CD4-positive, alpha-beta T cell treated with Interleukin-2 at 100 ng/mL for 4 hours (primary cell): ENCODE measurements around the gene TST.
"Not testable (repeated sequence)": the region's sequence is repeated elsewhere in the genome, so short reads cannot be mapped to it uniquely, and the experiment has no call there.

Experiments
- DNase-seq: peaks from one replicate; pipeline ENCODE4 v3.0.0-alpha.2; 2020; ENCODE audit warnings: low spot score

TST gene

DNA sequence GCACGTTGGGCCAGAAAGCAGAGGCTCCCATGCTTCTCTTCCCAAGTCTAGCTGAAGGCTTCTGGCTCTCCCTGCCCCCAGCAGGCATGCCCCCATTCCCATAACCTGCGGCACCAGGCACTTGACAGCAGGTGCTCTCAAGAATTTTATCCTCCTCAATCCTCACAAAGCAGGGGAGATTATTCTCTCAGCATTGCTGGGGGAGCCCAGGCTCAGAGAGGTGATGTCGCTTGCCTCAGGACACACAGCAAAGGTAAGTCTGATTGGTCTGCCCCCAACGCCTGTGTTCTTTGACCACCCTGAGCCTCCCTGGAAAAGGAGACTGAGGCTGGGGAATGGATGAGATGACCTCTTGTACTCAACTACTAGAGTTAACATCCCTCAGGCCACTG is 4.8 kb downstream of the TST start:
- no peak for DNase-seq

DNA sequence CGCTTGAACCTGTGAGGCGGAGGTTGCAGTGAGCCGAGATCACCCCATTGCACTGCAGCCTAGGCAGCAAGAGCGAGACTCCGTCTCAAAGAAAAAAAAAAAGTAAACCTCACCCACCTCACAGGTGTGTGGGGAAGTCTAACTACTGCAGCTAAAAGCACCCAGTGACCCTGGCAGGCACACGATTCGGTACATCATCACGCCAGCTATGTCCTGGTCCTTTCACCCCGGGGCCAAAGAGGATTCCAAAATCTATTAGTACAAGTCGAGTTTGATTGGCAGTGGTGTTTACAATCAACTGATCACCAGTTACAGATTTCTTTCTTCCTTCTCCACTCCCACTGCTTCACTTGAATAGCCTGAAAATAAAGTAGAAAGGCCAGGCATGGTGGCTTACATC is 6.3 kb downstream of the TST start:
- DNase-seq, result no peak

DNA sequence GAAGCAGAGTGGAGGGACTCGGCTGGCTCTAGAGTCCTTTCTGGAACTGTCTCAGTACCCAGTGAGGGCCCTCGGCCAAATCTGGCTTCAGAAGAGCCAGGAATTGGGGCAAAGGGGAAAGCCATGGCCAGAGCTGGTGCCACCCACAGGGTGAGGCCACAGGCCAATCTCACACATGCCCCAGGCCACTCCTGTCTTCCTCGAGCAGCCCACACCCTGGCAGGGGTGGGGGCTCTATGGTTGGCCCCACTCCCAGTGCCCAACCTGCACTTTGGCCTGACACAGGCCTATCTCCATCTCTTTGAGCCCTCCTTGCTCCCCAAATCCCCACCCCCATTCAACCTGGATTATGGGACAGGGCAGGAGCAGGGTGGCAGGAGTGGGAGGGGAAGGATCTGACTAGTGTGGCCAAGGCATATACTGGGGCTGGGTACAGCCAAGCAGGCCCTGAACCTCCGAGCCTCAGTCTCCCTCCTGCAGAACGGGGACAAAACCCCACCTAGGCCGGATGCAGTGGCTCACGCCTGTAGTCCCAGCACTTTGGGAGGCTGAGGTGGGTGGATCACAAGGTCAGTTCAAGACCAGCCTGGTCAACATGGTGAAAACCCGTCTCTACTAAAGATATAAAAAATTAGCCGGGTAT is 6.9 kb downstream of the TST start:
- DNase-seq, result no peak

DNA sequence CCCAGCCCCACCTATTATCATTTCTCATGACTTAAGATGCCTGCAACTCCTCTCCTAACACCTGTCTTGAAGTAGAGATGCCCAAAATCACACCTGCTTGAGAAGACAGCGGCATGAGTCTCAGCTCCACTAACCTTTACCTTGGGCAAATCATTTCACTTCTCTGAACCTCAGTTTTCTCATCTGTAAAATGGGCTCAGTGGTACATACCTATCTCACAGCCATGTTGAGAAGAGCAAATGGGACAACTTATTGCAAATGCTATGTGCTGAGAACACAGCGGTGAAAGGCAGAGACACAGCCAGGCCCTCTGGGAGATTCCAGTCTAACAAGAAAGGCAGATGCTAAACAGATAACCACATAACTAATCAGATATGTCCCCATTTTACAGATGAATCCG is 7.8 kb downstream of the TST start:
- no peak for DNase-seq

DNA sequence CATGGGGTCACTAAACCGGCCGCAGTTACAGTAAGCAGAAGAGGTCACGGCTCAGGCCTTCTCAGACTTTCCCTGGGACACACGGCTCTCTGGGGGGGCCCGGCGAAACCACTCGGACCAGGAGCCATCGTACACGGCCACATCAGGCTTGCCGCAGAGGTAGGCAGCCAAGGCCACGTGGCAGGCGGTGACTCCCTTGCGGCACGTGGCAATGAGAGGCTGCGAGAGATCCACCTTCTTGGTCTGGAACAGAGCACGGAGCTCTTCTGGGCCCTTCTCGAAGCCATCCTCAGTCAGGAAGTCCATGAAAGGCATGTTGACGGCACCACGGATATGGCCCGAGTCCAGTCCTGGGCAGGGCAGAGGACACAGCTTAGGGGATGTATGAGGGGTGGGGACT is 8.3 kb downstream of the TST start:
- no peak for DNase-seq

DNA sequence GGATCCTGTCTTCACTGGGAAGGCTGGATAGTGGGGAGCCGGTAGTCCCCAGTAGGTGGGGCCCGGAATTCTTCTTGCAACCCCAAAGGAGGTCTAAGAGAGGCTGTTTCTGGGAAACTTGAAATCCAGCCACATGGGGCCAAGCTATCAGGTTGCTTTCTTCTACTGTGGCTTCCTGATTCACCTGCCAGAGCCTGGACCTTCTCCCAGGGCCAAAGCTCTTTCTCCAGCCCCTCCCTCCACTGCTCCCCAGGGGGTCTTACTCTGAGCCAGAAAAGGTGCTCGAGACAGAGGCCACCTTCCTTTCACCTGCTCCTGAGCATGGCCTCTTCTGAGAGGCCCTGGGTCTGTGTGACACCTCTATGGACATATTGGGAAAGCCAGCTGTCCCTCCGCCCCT is 9.1 kb downstream of the TST start:
- DNase-seq, result no peak

DNA sequence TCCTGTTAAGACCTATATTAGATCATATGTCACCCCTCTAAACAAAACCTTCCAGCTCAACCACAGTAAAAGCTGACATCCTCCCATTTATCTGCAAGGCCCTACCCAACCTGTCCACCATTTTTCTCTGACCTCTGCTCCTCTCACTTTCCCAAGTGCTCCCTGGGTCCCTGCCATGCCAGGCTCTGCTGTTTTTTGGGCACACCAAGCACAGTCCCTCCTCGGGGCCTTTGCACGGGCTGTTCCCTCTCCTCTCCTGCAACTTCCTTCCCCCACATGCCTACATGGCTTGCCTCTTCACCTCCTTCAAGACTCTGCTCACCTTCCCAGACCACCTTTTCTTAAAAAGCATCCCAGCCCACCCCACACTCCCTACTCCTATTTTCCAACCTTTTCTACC is 9.8 kb downstream of the TST start:
- DNase-seq, result no peak

DNA sequence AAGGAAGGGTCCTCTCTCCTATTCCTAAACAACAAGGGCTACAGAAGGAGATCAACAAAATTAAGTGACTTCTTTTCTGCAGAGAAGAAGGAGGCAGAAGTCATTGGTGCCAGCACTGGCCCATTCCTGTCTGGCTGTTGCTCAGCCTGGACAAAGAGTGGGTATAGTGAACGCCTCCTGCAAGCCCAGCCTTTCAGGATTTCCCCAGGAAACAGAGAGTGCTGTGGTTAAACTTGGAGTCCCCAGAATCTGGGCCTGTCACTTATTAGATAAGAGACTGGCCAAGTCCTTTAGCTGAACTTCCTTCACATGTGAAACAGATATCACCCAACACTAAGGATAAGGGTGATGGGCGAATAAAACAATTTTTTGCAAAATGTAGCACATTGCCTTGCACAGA is 10.9 kb downstream of the TST start:
- no peak for DNase-seq

DNA sequence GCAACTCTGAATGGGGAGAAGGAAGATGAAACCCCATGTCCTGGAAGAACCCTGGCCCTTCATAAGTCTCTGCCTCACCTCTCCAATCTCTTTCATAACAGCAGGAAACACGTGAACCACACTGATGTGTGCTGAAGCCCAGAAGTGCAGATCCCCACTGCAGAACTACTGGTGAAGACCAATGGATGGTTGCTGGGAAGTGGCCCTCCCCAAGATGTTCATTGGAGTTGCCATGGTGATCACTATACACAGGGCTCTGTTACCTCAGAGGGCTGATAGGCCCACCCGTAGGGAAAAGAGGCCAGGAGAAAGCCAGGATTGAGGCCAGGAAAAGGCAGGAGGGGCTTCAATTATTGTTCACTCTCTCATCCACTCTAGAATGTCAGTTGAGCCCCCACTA is 11.6 kb downstream of the TST start:
- no peak for DNase-seq

DNA sequence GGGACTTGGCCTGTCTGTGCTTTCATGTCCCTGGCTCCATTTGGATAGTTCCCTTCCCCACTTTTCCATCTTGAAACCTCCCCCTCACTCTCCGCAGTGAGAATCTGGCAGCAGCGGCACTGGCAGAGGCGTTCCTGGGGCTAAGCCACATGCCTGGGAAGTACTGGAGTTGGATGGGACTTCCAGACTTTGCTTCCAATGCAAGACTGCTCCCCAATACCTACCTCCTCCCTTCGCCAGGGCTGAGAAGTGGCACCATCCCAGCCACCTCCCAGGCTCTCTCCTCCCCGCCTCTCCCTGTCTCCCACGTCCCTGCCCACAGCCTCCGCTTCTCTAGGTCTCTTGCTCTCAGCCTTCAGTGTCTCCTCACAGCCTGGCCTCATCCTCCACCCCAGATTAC is 16.6 kb downstream of the TST start:
- DNase-seq, result no peak

DNA sequence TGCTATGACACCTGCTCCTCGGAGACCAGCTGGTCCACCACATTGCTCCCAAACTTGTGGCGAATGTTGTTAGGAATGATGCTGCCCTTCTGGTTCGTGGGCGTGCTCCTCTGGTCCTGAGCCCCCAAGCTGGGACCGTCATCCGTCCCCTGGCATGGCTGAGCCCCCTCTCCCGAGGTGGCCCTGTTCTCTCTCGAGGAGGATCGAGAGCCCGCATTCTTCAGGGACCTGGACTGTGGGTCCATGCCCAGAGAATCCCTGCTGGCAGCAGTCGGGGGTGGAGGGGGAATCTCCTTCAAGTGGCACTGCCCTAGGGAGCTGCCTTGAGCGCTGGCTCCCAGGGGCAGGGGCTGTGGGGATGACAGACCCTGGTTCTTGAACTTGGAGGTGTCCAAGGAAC is 17.4 kb downstream of the TST start:
- DNase-seq, result no peak

DNA sequence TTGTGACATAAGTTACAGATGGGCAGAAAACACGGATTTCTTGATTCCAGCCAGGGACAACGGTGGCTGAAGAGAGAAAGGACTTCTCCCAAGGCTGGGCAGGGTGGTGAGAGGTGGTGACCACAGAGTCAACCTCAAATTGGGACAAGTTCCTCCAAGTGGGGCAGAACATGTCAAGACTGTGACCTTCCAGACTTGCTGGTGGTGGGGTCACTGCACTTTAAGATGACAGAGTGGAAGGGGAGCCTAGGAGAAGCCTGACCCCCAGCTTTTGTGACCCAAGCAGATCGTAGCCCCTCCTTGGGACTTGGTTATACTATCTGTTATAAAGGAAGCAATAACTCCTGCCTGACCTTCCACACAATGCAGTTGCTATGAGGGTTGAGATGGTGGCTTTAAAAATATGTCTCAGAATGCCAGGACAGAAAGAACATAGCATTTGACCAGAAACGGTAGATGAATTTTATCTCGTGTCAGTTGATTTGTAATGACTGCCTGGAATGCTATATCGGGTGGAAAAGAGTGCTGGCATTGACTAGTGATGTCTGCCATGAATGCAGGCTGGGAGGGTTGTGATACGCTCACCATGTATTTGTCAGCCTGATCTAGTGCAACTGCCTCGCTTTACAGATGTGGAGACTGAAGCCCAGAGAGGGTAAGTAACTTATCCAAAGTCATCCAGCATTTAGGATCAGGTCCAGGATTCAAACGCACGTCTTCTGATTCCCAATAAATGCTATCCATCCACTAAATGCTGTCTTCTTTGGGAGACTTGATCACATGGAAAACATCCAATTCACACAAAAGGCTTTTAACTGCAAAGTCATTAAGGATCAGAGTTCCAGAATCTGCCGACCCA is 18.3 kb downstream of the TST start:
- DNase-seq, result no peak

DNA sequence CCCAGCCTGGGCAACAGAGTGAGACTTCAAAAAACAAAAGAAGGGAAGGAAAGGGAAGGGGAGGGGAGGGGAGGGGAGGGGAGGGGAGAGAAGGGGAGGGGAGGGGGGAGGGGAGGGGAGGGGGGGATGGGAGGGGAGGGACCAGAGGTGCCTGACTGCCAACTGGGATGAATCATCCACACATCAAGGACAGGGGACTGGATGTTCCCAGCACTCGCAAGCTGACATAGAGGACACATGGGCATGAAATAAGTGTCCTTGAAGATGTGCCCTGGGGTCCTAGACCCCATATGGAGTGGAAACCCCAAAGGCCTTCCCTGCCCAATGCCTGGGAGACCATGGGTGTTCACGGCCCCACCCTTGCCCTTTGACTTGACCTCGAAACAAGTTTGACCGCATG is 19.8 kb downstream of the TST start:
- no peak for DNase-seq

DNA sequence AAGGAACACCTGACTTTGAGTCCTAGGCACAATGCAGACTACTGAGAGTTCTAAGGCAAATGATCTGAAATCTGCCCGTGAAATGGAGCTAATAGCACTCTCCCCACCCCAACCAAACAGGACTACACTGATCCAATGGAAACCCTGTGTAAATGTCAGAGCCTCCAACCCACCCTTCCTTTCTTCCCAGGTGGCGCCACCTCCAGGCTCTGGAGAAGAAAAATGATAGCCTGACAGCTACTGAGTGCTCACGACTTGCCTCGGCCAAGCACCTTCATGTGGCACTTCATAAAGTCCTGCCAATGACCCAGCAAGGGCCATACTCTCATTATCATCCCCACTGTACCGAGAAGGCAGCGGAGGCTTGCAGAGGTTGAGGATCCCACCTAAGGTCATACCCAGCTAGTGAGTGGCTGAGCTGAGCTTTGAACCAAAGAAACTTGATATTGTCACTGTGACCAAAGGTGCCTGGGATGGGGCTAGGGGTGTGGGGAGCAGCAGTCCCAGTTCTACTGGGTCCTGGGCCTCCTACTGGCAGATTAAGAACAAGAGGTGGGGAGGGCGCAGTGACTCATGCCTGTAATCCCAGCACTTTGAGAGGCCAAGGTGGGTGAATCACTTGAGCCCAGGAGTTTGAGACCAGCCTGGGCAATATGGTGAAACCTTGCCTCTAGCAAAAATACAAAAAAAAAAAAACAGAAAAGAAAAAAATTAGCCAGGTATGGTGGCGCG is 20.5 kb downstream of the TST start:
- no peak for DNase-seq

DNA sequence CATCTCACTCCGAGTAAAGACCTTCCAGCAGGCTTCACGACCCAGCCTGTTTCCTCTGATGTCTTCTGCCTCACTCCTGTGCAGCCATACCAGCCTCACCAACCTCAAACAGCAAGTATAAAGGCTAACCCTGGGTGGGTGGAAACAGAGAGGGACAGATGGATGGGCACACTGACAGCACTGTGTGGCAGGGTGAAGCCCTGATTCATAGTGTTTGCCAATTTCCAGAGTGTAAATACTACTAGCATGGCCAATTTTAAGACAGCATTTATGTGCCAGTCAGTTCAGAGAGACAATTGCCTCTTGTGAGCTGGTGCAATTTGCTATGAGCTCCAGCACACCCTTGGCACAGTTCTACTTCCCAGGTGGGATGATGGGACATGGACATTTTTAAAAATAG is 21.5 kb downstream of the TST start:
- no peak for DNase-seq

DNA sequence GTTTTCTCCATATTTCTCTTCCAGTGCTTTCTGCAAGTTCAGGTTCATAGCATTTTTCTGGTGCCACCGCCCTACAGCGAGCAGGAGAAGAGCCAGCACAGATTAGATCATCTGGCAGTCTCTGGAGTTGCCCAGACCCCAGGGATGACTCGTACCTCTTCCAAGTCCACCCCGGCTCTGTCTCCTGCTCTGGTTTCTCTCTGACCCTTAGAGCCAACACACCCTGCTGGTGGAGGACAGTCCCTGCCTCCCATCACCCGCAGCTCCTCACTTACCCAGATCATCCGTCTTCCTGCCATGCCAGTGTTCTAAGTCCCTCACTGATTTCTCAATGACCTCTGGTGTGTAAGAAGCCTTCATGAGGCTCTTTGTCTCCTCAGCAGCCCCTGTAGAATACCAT is 28.0 kb downstream of the TST start:
- DNase-seq, result no peak

DNA sequence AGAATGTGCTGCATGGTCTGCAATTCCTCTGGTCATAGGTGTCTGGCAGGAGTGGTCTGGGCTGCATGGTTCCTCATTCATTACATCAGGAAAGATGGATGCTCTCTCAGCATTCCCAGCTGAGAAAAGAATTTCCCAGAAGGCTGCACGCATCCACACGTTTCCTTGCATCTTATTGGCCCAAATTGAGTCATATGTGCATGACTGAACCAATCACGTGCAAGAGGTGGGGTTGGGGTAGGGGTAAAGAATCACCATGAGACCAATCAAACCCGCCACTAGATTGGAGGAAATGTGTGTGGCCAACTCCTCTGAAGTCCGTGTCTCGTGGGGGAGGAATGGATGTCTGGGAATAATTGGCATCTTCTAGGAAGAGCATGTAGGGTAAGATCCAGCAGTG is 28.8 kb downstream of the TST start:
- no peak for DNase-seq

DNA sequence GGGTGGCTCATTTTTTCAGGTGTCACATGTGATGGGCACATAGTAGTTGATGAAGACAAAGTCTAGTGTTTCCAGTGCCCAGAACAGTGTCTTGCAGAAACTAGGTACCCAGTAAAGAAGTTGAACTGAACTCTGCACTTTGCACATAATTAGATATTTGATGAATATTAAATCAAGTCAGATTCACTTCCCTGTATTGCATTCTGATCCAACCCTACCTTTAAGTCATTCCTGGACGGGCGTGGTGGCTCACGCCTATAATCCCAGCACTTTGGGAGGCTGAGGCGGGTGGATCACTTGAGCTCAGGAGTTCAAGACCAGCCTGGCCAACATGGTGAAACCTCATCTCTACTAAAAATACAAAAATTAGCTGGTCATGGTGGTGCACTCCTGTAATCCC is 30.2 kb downstream of the TST start:
- not testable (repeated sequence) for DNase-seq

DNA sequence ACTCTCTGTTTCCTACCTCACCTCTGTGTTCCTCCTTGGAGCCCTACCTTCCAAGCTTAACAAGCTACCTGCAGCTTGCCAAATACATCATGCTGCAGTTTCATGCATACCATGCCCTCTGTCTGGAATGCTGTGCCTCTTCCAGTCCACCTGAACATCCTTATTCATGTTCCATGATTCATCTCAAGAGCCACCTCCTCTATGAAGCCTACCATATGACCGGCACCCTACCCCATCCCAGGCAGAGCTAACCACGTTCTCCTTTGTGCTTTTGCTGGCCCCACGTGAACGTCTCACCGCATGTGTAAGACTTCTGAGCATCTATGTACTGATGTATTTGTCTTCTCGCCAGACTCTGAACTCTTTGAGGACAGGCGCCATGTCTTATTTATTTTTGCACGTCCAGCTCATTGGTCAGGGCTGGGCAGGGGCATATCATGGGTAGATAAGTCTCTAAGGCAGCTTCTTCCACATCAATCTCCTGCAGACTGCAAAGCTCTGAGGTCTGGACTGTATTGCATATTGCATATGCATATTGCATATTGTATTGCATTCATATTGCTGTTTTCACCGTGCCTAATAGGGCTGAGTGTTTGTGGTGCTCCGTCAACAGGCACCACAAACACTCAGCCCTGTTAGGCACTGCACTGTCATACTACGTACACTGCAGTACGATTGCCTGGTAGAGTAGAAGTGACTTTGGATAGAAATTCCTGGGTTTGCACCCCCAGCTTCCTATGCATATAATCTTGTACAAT is 31.0 kb downstream of the TST start:
- DNase-seq, result no peak

DNA sequence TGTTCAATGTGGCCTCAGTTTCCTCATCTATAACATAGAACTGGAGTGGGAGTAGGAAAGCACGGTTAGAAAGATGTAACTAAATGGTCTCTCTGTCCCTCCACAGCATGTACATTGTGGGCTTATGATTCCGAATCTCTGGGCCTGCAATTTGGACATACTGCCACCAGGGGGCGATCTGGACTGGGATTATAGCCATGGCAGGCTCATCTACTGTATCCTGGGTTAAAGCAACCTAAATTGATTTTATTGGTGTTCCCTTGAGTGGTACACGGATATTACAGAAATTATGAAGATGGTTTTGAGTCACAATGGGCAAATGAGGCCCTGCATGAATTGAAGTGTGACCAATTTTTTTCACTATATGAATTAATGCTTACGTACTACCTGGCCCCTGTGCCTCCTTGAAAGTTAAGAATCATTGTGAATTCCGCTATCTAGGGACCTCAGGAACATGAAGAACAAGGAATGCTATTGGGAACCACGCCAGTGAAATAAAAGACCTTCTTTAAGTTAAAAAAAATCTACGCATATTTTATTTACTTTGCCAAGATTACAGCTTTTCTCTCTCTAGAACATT is 32.9 kb downstream of the TST start:
- peak; percentile 21 for DNase-seq

DNA sequence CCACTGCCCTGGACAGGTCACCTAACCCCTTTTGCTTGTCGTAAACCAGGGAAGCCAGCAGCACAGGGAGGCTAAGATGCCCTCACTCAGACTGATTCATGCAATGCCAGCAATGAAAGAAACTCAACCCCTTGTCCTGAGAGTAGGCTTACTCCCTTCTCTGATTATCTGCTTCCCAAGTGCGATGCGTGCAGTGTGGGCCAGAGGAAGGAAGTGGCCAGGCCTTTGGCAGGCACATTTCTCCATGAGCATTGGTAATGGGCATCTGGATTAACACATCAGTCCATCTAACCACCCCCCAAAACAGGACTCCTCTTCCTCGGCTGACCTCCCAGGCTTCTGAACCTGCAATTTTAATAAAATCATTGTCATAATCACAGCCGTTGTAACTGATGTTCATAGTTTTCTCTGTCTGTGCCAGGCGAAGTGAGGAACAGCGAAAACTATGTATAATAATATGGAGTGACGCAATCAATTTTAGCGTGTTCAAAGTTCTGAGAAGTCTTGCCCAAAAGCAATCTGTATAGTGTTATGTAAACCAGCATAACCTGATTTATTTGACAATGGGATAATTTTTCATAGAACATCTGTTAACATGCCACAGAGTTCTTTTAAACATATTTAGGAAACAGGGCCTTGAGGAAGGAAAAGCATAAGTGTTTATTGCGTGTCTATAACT is 33.9 kb downstream of the TST start:
- DNase-seq, result no peak

DNA sequence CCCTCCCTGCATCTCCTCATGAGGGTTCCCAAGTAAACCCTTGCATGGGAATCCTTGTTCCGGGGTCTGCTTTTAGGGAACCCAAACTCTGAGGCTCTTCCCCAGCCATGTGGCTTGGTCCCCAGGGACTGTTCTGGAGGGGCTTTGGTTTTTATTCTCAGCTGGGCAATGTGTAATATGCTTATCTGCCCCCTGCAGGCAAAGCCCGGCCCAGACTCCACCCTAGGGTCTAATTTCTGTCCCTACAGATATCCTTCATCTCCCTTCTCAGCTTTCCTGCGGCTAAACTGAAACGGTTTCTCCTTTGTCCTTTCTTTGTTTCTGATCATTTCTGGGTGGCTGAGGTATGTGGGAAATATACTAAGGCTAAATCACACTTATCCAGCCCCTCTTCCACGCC is 37.1 kb downstream of the TST start:
- no peak for DNase-seq
